ENCODE results near the gene DHX8.

DHX8 gene

GRCh38 chr17:43528319-43528987 is 44.7 kb downstream of the DHX8 start:
- Histone ChIP-seq H3K36me3 (ENCODE audit: low read length) (no peaks in the 10 kb centered on the region), H4K20me1 (ENCODE audit: low read depth, low read length) (no peaks in the 10 kb centered on the region)
- TF ChIP-seq CTCF (IDR thresholded peaks at IDR 0.05; ENCODE audit: insufficient read depth, low read length, poor library complexity, severe bottlenecking) (no peak), EZH2phosphoT487 (conservative IDR thresholded peaks at IDR 0.05; ENCODE audit: low read length) (no peak)

GRCh38 chr17:43528988-43529814 is 45.4 kb downstream of the DHX8 start:
- Histone ChIP-seq H3K36me3 (ENCODE audit: low read length) (no peaks in the 10 kb centered on the region), H3K9ac (ENCODE audit: low read length) (no peak overlapping the region), H3K27ac (ENCODE audit: low read depth, low read length) (no peak overlapping the region), H3K9me3 (ENCODE audit: insufficient read depth, low read length) (no peaks in the 10 kb centered on the region), H3F3A (ENCODE audit: insufficient read depth) (no peaks in the 10 kb centered on the region), H3K4me2 (ENCODE audit: low read depth, low read length, poor library complexity, severe bottlenecking) (no peak overlapping the region), H3K27me3 (ENCODE audit: low read length) (no peaks in the 10 kb centered on the region), H3K9me2 (replicated peaks; ENCODE audit: insufficient read depth, low read length) (no peaks in the 10 kb centered on the region), H3K79me2 (ENCODE audit: insufficient read depth, low read length) (no peaks in the 10 kb centered on the region), H2AFZ (ENCODE audit: low read depth, low read length, severe bottlenecking) (no peak overlapping the region), H4K20me1 (ENCODE audit: low read depth, low read length) (no peaks in the 10 kb centered on the region), H3K4me3 (ENCODE audit: insufficient read depth, low read length, poor library complexity, severe bottlenecking) (no peak overlapping the region)
- no peak for TF ChIP-seq CTCF (IDR thresholded peaks at IDR 0.05; ENCODE audit: insufficient read depth, low read length, poor library complexity, severe bottlenecking)
- no peak for TF ChIP-seq EZH2phosphoT487 (conservative IDR thresholded peaks at IDR 0.05; ENCODE audit: low read length)

More at GRCh38 chr17:43528319-43528987, 44.7 kb downstream of the DHX8 start:
- H2AFZ ChIP-seq (ENCODE audit: low read depth, low read length, severe bottlenecking): no peak overlapping the region
- H3K27me3 ChIP-seq (ENCODE audit: low read length): no peaks in the 10 kb centered on the region
- no peak overlapping the region for H3K27ac ChIP-seq (ENCODE audit: low read depth, low read length)
- H3K9me2 ChIP-seq (replicated peaks; ENCODE audit: insufficient read depth, low read length): no peaks in the 10 kb centered on the region
- no peak overlapping the region for H3K9ac ChIP-seq (ENCODE audit: low read length)
- H3K9me3 ChIP-seq (ENCODE audit: insufficient read depth, low read length): no peaks in the 10 kb centered on the region
- no peak overlapping the region for H3K4me3 ChIP-seq (ENCODE audit: insufficient read depth, low read length, poor library complexity, severe bottlenecking)
- H3K79me2 ChIP-seq (ENCODE audit: insufficient read depth, low read length): no peaks in the 10 kb centered on the region
- no peaks in the 10 kb centered on the region for H3F3A ChIP-seq (ENCODE audit: insufficient read depth)
- no peak overlapping the region for H3K4me2 ChIP-seq (ENCODE audit: low read depth, low read length, poor library complexity, severe bottlenecking)

GRCh38 chr17:43529947-43530287 is 46.1 kb downstream of the DHX8 start:
- Histone ChIP-seq H3K27me3 (ENCODE audit: low read length) (no peaks in the 10 kb centered on the region), H3K36me3 (ENCODE audit: low read length) (no peaks in the 10 kb centered on the region), H3F3A (ENCODE audit: insufficient read depth) (no peaks in the 10 kb centered on the region), H3K9me3 (ENCODE audit: insufficient read depth, low read length) (no peaks in the 10 kb centered on the region), H3K27ac (ENCODE audit: low read depth, low read length) (no peak overlapping the region), H3K79me2 (ENCODE audit: insufficient read depth, low read length) (no peaks in the 10 kb centered on the region), H3K4me2 (ENCODE audit: low read depth, low read length, poor library complexity, severe bottlenecking) (no peak overlapping the region), H2AFZ (ENCODE audit: low read depth, low read length, severe bottlenecking) (no peak overlapping the region), H3K9me2 (replicated peaks; ENCODE audit: insufficient read depth, low read length) (no peaks in the 10 kb centered on the region), H3K9ac (ENCODE audit: low read length) (no peak overlapping the region), H3K4me3 (ENCODE audit: insufficient read depth, low read length, poor library complexity, severe bottlenecking) (no peak overlapping the region), H4K20me1 (ENCODE audit: low read depth, low read length) (no peaks in the 10 kb centered on the region)
- TF ChIP-seq EZH2phosphoT487 (conservative IDR thresholded peaks at IDR 0.05; ENCODE audit: low read length): no peak
- TF ChIP-seq CTCF (IDR thresholded peaks at IDR 0.05; ENCODE audit: insufficient read depth, low read length, poor library complexity, severe bottlenecking): no peak
